Mesodermal cell (in vitro differentiated cells): ENCODE results near the gene NDUFA11.
"Not testable (repeated sequence)": the region's sequence is repeated elsewhere in the genome, so short reads cannot be mapped to it uniquely, and the experiment has no call there.

Source experiments
- H3K27ac ChIP-seq: 2 replicates; pipeline ENCODE4 v1.7.0; 2013; ENCODE audit warnings: mild to moderate bottlenecking, low read depth, low read length, moderate library complexity; ENCODE audit not compliant: severe bottlenecking
- H3K36me3 ChIP-seq: 2 replicates; pipeline ENCODE4 v1.7.1; 2013; ENCODE audit warnings: mild to moderate bottlenecking, low read length, moderate library complexity; ENCODE audit not compliant: control insufficient read depth, insufficient read depth
- H3K4me1 ChIP-seq: one replicate; pipeline ENCODE4 v1.7.1; 2013; ENCODE audit warnings: mild to moderate bottlenecking, low read length; ENCODE audit not compliant: insufficient read depth, control insufficient read depth, poor library complexity, severe bottlenecking
- H3K4me3 ChIP-seq: 2 replicates; pipeline ENCODE4 v1.7.0; 2013; ENCODE audit warnings: low read length, control low read depth, mild to moderate bottlenecking; ENCODE audit not compliant: insufficient read depth, poor library complexity, severe bottlenecking; ENCODE audit errors: extremely low read depth
- H3K9me3 ChIP-seq: 2 replicates; pipeline ENCODE4 v1.7.1; 2013; ENCODE audit warnings: mild to moderate bottlenecking, low read length, moderate library complexity; ENCODE audit not compliant: control insufficient read depth
- WGBS, 2 experiments: methylation state at CpG; one replicate each; pipeline ENCODE4 v1.1.5; 2013; ENCODE audit warnings: missing lambda C conversion rate in 2 of 2; ENCODE audit not compliant: insufficient coverage in 2 of 2; 5-methylcytosine and 5-hydroxymethylcytosine counted together

NDUFA11 gene

DNA sequence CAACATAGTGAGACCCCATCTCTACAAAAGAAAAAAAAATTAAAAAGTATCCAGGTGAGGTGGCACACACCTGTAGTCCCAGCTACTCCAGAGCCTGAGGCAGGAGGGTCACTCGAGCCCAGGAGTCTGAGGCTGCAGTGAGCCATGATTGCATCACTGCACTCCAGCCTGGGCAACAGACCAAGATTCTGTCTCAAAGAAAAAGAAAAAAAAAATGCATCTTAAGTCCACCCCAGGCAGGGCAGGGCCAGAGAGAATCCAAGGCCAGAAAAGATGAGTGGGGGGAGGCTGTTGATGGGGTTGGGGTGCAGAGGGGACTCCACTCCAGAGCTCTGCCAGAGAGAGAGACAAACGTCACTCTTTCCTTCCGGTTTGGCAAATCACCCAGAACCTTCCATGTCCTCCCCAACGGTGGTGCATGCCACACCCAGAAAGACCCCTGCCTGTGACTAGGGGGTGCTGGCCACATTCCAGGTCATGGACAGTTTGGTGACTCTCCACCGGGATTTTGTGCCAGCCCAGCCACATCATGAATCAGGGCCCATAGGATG, 52.8 kb downstream of the NDUFA11 start:
- WGBS, 2 experiments = 78 to 87% methylated on average over 3 to 4 of the region's 5 CpGs
- Histone ChIP-seq H3K9me3 (no peaks in the 10 kb centered on the region), H3K4me1 (no peaks in the 10 kb centered on the region)

GRCh38 chr19:5850189-5850588, 53.4 kb downstream of the NDUFA11 start:
- Histone ChIP-seq H3K4me1 (no peaks in the 10 kb centered on the region), H3K4me3 (no peak overlapping the region), H3K27ac (no peak overlapping the region), H3K36me3 (no peaks in the 10 kb centered on the region), H3K9me3 (no peaks in the 10 kb centered on the region)
- WGBS, 2 experiments = 80 to 96% methylated on average over 4 to 6 of the region's 6 CpGs

More for the DNA sequence above, 52.8 kb downstream of the NDUFA11 start:
- no peak overlapping the region for H3K27ac ChIP-seq
- no peak overlapping the region for H3K4me3 ChIP-seq
- no peaks in the 10 kb centered on the region for H3K36me3 ChIP-seq

DNA sequence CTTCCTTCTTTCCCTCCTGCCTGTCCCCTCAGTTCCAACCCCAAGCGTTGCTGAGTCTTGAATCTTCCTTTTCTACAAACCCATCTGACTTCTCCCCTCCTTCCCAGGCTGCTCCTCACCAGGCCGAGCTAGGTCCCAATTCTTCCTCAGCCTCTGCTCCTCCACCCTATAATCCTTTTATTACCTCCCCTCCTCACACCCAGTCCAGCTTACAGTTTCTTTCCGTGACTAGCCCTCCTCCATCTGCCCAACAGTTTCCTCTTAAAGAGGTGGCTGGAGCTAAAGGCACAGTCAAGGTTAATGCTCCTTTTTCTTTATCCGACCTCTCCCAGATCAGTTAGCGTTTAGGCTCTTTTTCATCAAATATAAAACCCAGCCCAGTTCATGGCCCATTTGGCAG, 55.0 kb downstream of the NDUFA11 start:
- H3K36me3 ChIP-seq, H3K9me3 ChIP-seq, H3K4me1 ChIP-seq, H3K4me3 ChIP-seq, H3K27ac ChIP-seq: not testable (repeated sequence)
- WGBS, 2 experiments = 87 to 95% methylated on average over 4 to 5 of the region's 5 CpGs

DNA sequence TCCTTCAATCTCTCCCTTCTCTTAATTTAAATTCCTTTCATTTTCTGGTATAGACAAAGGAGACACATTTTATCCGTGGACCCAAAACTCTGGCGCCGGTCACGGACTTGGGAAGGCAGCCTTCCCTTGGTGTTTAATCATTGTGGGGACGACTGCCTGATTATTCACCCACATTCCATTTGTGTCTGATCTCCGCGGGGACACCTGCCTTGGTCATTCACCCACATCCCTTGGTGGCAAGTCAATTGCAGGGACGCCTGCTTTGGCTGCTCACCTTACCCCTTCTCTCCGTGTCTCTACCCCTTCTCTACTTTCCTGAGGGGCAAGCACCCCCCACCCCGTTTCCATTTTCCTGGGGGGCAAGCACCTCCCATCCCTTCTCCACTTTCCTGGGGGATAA, 55.7 kb downstream of the NDUFA11 start:
- H3K9me3 ChIP-seq, H3K36me3 ChIP-seq, H3K4me1 ChIP-seq, H3K27ac ChIP-seq, H3K4me3 ChIP-seq: not testable (repeated sequence)
- 86% methylated on average over 10 of the region's 10 CpGs for WGBS, 2 experiments
